ENCODE data around the gene WFIKKN1. TPM values are rescaled to one million over a fixed set of nuclear protein-coding genes. Genes with fewer than 3 reads are reported as not detected.
A peak's percentile ranks its signal among the peaks of the same experiment; 100 is the strongest.

The WFIKKN1 gene
- total and polyA plus RNA-seq, 5 donors from 2014 or later, result 0.22 TPM; not detected in 4

- H3K36me3 ChIP-seq (ENCODE audit: control insufficient read depth, insufficient read depth, low read length), result peaks cover 3% of the 10 kb centered on the region
- H3K9me3 ChIP-seq (ENCODE audit: control insufficient read depth in 2 of 2, low read length in 2 of 2), result no peaks in the 10 kb centered on the region
- H3K9me3 Mint-ChIP-seq, result no peaks in the 10 kb centered on the region
- no peaks in the 10 kb centered on the region for H3K27me3 ChIP-seq (ENCODE audit: control insufficient read depth, insufficient read depth, low read length)
- H3K27me3 Mint-ChIP-seq, result no peaks in the 10 kb centered on the region
- no peak overlapping the region for H3K4me3 Mint-ChIP-seq
- H3K27ac Mint-ChIP-seq, result no peak overlapping the region
- H3K36me3 Mint-ChIP-seq, result no peaks in the 10 kb centered on the region
- H3K27ac ChIP-seq (ENCODE audit: insufficient read depth, low read length, poor library complexity, severe bottlenecking), result no peak overlapping the region
- ATAC-seq (ENCODE audit: low read depth in 2 of 2) (no peak), DNase-seq (no peak)
- H3K4me3 ChIP-seq (ENCODE audit: low read depth, low read length), result no peak overlapping the region
- no peaks in the 10 kb centered on the region for H3K4me1 Mint-ChIP-seq
- H3K4me1 ChIP-seq (ENCODE audit: control insufficient read depth, insufficient read depth, low read length, poor library complexity, severe bottlenecking), result no peaks in the 10 kb centered on the region
Observed at GRCh38 chr16:621526-622105, 9.2 kb upstream of the WFIKKN1 start.

DNA sequence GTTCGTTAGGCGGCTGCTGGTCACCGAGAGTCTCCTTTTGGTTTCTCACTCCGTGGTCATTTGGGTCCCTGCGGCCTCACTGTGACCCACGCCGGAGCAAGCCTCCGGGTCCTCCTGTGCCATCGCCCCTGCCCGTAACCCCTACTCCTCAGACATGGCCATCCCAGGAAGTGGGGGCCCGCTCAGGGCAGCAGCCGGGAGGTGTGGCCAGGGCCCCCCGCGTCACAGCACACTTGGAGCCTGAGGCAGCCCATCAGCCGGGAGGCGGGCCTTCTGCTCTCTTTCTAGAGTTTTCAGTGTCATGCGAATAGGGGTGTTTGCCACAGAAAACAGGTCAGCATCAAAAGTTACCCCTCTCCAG is 7.9 kb upstream of the WFIKKN1 start:
- Histone ChIP-seq H3K36me3 (ENCODE audit: control insufficient read depth, insufficient read depth, low read length) (peaks cover 6% of the 10 kb centered on the region), H3K4me3 (ENCODE audit: low read depth, low read length) (no peak overlapping the region), H3K27ac (ENCODE audit: insufficient read depth, low read length, poor library complexity, severe bottlenecking) (no peak overlapping the region), H3K27me3 (ENCODE audit: control insufficient read depth, insufficient read depth, low read length) (no peaks in the 10 kb centered on the region), H3K4me1 (ENCODE audit: control insufficient read depth, insufficient read depth, low read length, poor library complexity, severe bottlenecking) (no peaks in the 10 kb centered on the region), H3K9me3 (ENCODE audit: control insufficient read depth in 2 of 2, low read length in 2 of 2) (no peaks in the 10 kb centered on the region)
- no peaks in the 10 kb centered on the region for H3K27me3 Mint-ChIP-seq
- H3K27ac Mint-ChIP-seq, result no peak overlapping the region
- no peaks in the 10 kb centered on the region for H3K9me3 Mint-ChIP-seq
- no peaks in the 10 kb centered on the region for H3K4me1 Mint-ChIP-seq
- no peak for ATAC-seq (ENCODE audit: low read depth in 2 of 2)
- peaks cover 8% of the 10 kb centered on the region for H3K36me3 Mint-ChIP-seq
- DNase-seq, result no peak
- H3K4me3 Mint-ChIP-seq, result no peak overlapping the region

GRCh38 chr16:624526-625070 is 6.2 kb upstream of the WFIKKN1 start:
- no peak overlapping the region for H3K27ac Mint-ChIP-seq
- no peaks in the 10 kb centered on the region for H3K9me3 ChIP-seq (ENCODE audit: control insufficient read depth in 2 of 2, low read length in 2 of 2)
- no peaks in the 10 kb centered on the region for H3K27me3 ChIP-seq (ENCODE audit: control insufficient read depth, insufficient read depth, low read length)
- no peak overlapping the region for H3K27ac ChIP-seq (ENCODE audit: insufficient read depth, low read length, poor library complexity, severe bottlenecking)
- peaks cover 6% of the 10 kb centered on the region for H3K36me3 ChIP-seq (ENCODE audit: control insufficient read depth, insufficient read depth, low read length)
- ATAC-seq (ENCODE audit: low read depth in 2 of 2), result no peak
- no peak overlapping the region for H3K4me3 Mint-ChIP-seq
- H3K4me1 Mint-ChIP-seq, result no peaks in the 10 kb centered on the region
- DNase-seq, result no peak
- no peak overlapping the region for H3K4me3 ChIP-seq (ENCODE audit: low read depth, low read length)
- no peaks in the 10 kb centered on the region for H3K4me1 ChIP-seq (ENCODE audit: control insufficient read depth, insufficient read depth, low read length, poor library complexity, severe bottlenecking)
- peaks cover 8% of the 10 kb centered on the region for H3K36me3 Mint-ChIP-seq
- no peaks in the 10 kb centered on the region for H3K9me3 Mint-ChIP-seq
- H3K27me3 Mint-ChIP-seq, result no peaks in the 10 kb centered on the region

DNA sequence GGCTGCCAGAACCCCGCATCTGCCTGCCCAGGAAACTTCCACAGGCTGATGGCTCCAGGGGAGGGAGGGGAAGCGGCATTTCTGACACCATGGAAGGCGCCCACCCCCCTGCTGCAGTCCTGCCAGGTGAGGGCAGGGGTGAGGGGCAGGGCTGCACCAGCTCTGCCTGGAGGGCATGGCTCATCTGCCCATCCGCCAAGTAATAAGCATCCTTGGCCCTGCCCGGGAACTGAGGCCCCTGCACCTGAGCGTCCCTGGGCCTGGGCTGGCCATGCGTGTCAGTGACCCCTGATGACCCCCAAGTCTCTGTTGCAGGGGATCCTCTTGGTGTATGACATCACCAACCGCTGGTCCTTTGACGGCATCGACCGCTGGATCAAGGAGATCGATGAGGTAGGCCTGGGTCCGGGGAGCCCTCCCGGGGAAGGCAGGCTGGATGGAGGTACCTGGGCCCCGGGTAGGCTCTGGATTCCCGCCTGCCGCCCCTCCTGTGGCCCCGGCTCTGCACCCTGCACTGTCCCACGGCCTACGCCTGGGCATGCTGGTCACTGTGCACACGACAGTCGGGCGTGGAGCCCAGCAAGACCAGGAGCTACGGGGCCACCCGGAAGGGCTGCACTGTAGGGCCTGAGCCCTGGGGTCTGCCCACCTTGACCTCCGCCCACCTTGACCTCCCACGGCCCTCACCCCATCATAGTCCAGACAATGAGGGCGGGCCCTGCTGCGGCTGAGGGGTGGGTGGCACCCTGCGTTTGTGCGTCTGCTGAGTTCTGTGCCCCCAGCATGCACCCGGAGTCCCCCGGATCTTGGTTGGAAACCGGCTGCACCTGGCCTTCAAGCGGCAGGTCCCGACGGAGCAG is 5.4 kb upstream of the WFIKKN1 start:
- Mint-ChIP-seq H3K4me3 (no peak overlapping the region), H3K36me3 (peaks cover 8% of the 10 kb centered on the region), H3K27me3 (no peaks in the 10 kb centered on the region), H3K27ac (no peak overlapping the region), H3K9me3 (no peaks in the 10 kb centered on the region), H3K4me1 (no peaks in the 10 kb centered on the region)
- ATAC-seq (ENCODE audit: low read depth in 2 of 2) (no peak), DNase-seq (no peak)
- H3K27ac ChIP-seq (ENCODE audit: insufficient read depth, low read length, poor library complexity, severe bottlenecking), result no peak overlapping the region
- no peaks in the 10 kb centered on the region for H3K9me3 ChIP-seq (ENCODE audit: control insufficient read depth in 2 of 2, low read length in 2 of 2)
- peaks cover 6% of the 10 kb centered on the region for H3K36me3 ChIP-seq (ENCODE audit: control insufficient read depth, insufficient read depth, low read length)
- no peak overlapping the region for H3K4me3 ChIP-seq (ENCODE audit: low read depth, low read length)
- H3K27me3 ChIP-seq (ENCODE audit: control insufficient read depth, insufficient read depth, low read length), result no peaks in the 10 kb centered on the region
- no peaks in the 10 kb centered on the region for H3K4me1 ChIP-seq (ENCODE audit: control insufficient read depth, insufficient read depth, low read length, poor library complexity, severe bottlenecking)

- Histone ChIP-seq H3K9me3 (ENCODE audit: control insufficient read depth in 2 of 2, low read length in 2 of 2) (no peaks in the 10 kb centered on the region), H3K27me3 (ENCODE audit: control insufficient read depth, insufficient read depth, low read length) (no peaks in the 10 kb centered on the region), H3K4me1 (ENCODE audit: control insufficient read depth, insufficient read depth, low read length, poor library complexity, severe bottlenecking) (peaks cover 1% of the 10 kb centered on the region), H3K4me3 (ENCODE audit: low read depth, low read length) (no peak overlapping the region), H3K36me3 (ENCODE audit: control insufficient read depth, insufficient read depth, low read length) (peaks cover 6% of the 10 kb centered on the region), H3K27ac (ENCODE audit: insufficient read depth, low read length, poor library complexity, severe bottlenecking) (no peak overlapping the region)
- Mint-ChIP-seq H3K27me3 (no peaks in the 10 kb centered on the region), H3K9me3 (no peaks in the 10 kb centered on the region), H3K4me3 (no peak overlapping the region), H3K36me3 (peaks cover 8% of the 10 kb centered on the region), H3K4me1 (no peaks in the 10 kb centered on the region), H3K27ac (no peak overlapping the region)
- DNase-seq (no peak), ATAC-seq (ENCODE audit: low read depth in 2 of 2) (no peak)
Observed at GRCh38 chr16:625977-626765, 4.6 kb upstream of the WFIKKN1 start.

DNA sequence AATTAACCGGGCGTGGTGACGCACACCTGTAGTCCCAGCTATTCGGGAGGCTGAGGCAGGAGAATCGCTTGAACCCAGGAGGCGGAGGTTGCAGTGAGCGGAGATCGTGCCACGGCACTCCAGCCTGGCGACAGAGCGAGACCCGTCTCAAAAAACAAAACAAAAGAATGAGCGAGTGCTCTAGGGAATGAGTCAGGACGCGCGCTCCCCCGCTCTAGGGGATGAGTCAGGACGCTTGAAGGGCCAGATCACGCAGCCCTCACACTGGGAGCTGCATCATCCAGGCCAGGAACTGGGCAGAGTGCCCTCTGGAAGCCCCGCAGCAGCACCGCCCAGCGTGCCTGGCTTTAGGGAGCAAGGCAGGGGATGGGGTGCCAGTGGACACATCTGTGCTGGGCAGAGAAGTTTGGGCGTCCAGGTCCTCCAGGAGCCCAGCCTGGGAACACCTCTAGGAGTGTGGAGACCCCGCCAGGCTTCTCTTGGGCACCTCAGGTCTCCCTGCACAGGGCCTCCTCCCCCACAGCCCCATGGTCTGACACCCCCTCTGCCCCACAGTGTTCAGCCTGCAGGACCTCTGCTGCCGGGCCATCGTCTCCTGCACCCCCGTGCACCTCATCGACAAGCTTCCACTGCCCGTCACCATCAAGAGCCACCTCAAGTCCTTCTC is 3.9 kb upstream of the WFIKKN1 start:
- Histone ChIP-seq H3K27ac (ENCODE audit: insufficient read depth, low read length, poor library complexity, severe bottlenecking) (no peak overlapping the region), H3K4me3 (ENCODE audit: low read depth, low read length) (no peak overlapping the region), H3K27me3 (ENCODE audit: control insufficient read depth, insufficient read depth, low read length) (no peaks in the 10 kb centered on the region), H3K4me1 (ENCODE audit: control insufficient read depth, insufficient read depth, low read length, poor library complexity, severe bottlenecking) (peaks cover 4% of the 10 kb centered on the region), H3K9me3 (ENCODE audit: control insufficient read depth in 2 of 2, low read length in 2 of 2) (no peaks in the 10 kb centered on the region), H3K36me3 (ENCODE audit: control insufficient read depth, insufficient read depth, low read length) (peaks cover 6% of the 10 kb centered on the region)
- H3K9me3 Mint-ChIP-seq, result no peaks in the 10 kb centered on the region
- DNase-seq, result no peak
- ATAC-seq (ENCODE audit: low read depth in 2 of 2), result no peak
- H3K36me3 Mint-ChIP-seq, result peaks cover 8% of the 10 kb centered on the region
- H3K4me3 Mint-ChIP-seq, result no peak overlapping the region
- no peaks in the 10 kb centered on the region for H3K4me1 Mint-ChIP-seq
- H3K27me3 Mint-ChIP-seq, result no peaks in the 10 kb centered on the region
- H3K27ac Mint-ChIP-seq, result peak overlapping the region in 1 of 3 donors; percentile 14

DNA sequence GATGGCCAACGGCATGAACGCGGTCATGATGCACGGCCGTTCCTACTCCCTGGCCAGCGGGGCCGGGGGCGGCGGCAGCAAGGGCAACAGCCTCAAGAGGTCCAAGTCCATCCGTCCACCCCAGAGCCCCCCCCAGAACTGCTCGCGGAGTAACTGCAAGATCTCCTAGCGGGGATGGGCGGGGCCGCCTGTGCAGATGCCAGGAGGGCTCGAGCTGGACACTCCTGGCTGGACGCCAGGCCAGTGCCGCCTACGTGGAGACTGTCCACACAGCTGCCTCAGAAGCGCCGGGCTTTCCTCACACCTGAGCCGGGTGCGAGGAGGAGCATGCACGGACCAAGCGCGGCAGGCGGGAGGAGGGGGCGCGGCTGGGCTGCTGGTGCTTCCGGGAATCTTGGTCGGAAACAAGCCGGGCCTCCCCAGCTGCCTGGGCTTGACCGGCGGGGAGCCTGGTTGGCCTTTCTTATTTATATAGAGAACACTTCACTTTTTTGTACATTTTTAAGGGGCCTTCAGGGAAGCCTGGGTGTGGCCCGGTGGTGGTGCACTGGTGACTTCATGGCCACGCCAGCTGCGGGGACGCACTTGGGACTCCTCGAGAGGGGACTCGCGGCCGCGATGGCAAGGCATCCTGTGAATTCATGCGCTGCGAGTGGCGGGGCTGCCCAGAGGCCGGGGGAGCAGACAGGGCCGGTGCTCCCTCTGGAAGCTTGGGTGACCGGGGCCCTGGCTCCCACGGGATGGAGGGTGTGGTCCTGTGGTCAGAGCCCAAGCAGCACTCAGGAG is 3.1 kb upstream of the WFIKKN1 start:
- Mint-ChIP-seq H3K36me3 (peaks cover 8% of the 10 kb centered on the region), H3K4me3 (no peak overlapping the region), H3K4me1 (no peaks in the 10 kb centered on the region), H3K27ac (no peak overlapping the region), H3K27me3 (no peaks in the 10 kb centered on the region), H3K9me3 (no peaks in the 10 kb centered on the region)
- Histone ChIP-seq H3K27me3 (ENCODE audit: control insufficient read depth, insufficient read depth, low read length) (no peaks in the 10 kb centered on the region), H3K36me3 (ENCODE audit: control insufficient read depth, insufficient read depth, low read length) (peaks cover 6% of the 10 kb centered on the region), H3K27ac (ENCODE audit: insufficient read depth, low read length, poor library complexity, severe bottlenecking) (no peak overlapping the region), H3K9me3 (ENCODE audit: control insufficient read depth in 2 of 2, low read length in 2 of 2) (no peaks in the 10 kb centered on the region), H3K4me3 (ENCODE audit: low read depth, low read length) (no peak overlapping the region), H3K4me1 (ENCODE audit: control insufficient read depth, insufficient read depth, low read length, poor library complexity, severe bottlenecking) (peaks cover 4% of the 10 kb centered on the region)
- DNase-seq (no peak), ATAC-seq (ENCODE audit: low read depth in 2 of 2) (no peak)
